ENCODE measurements around the gene HECTD4. TPM values are rescaled to one million over a fixed set of nuclear protein-coding genes. Genes with fewer than 3 reads are reported as not detected.
A peak's percentile ranks its signal among the peaks of the same experiment; 100 is the strongest.

Gene HECTD4
- total RNA-seq = 47.8 and 49.4 TPM in 2 replicates
- long read RNA-seq, partial matches to known transcripts = 2 of 5 reads
- long read RNA-seq, other reads (novel, unspliced or antisense) = 3 of 5 reads

DNA sequence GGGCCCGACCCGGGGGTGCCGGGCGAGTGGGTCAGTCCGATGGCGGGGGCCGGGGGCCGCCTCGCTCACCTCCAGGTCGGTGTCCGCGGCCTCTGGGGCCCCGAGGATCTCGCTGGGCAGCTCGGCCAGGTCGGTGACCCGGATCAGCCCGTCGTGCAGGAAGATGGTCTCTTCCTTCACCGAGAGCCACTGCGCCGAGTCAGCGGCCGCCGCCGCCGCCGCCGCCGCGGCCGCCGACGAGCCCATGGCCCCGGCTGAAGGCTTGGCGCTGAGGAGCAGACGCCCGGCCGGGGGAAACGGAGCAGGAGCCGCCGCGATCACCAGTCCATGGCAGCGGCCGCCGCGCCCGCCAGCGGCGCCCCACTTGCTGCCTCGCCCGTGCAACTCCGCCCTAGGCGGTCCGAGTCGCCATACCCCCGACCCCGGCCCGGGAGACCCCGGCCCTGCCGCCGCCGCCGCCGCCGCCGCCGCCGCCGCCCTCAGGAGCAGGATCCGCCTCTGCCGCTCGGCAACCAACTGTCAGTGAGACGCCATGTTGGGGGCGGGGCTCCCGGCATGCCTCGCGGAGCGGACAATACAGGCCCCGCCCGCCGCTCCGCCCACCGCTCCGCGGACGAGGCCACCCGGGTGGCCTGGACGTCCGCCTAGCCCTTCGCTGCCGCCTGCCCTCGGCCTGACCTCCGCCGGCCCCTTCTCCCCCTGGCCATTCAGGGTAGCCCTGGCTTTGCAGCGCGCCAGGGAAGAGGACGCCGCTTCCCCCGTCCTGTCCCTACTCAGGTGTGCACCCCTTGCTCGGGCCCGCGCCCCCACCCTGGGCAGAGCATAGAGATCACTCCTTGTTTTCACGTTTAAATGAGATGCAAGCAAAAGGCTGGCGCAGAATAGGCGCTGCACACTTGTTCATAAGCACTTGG is at the start of gene HECTD4:
TSS of gene HECTD4 (minus strand) at position 549 of the 914 bp plus-strand sequence. CDS start at position 246, 303 bp downstream.
- peak; percentile 94 for DNase-seq (ENCODE audit: low read depth, low spot score)
- peak within 1 kb of the TSS; percentile 95 for H3K4me3 Mint-ChIP-seq
- H3K27me3 Mint-ChIP-seq (ENCODE audit: low read depth) = no peaks in the 10 kb centered on the region
- no peaks in the 10 kb centered on the region for H3K36me3 Mint-ChIP-seq (ENCODE audit: low read depth)
- peaks cover 26% of the 10 kb centered on the region for H3K4me1 Mint-ChIP-seq
- H3K27ac Mint-ChIP-seq (ENCODE audit: unreplicated experiment) = peak within 1 kb of the TSS; percentile 92
- no peaks in the 10 kb centered on the region for H3K9me3 Mint-ChIP-seq
- TF ChIP-seq CTCF (conservative IDR thresholded peaks at IDR 0.05) = no peak

DNA sequence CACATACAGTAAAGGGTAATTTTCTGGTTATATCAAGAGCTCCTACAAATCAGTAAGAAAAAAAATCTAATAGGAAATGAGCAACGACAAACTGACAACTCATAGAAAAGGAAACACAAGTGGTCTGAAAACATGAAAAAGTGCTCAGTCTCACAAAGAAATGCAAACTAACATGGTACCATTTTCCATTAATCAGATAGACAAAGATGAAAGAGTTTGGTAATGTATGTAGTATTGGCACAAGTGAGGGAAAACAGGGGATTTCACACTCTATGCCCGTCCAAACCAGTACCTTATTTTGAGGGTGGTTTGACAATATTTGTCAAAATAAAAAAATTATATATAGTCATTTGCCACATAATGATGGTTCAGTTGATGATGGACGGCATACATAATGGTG is 49.7 kb upstream of the HECTD4 start:
- H3K36me3 Mint-ChIP-seq (ENCODE audit: low read depth) = no peaks in the 10 kb centered on the region
- H3K27ac Mint-ChIP-seq (ENCODE audit: unreplicated experiment) = no peak overlapping the region
- no peak for TF ChIP-seq CTCF (conservative IDR thresholded peaks at IDR 0.05)
- H3K27me3 Mint-ChIP-seq (ENCODE audit: low read depth) = no peaks in the 10 kb centered on the region
- no peak for DNase-seq (ENCODE audit: low read depth, low spot score)
- no peak overlapping the region for H3K4me3 Mint-ChIP-seq
- no peaks in the 10 kb centered on the region for H3K4me1 Mint-ChIP-seq
- no peaks in the 10 kb centered on the region for H3K9me3 Mint-ChIP-seq

- DNase-seq (ENCODE audit: low read depth, low spot score) = no peak
- Mint-ChIP-seq H3K9me3 (no peaks in the 10 kb centered on the region), H3K36me3 (ENCODE audit: low read depth) (no peaks in the 10 kb centered on the region), H3K27me3 (ENCODE audit: low read depth) (no peaks in the 10 kb centered on the region), H3K27ac (ENCODE audit: unreplicated experiment) (no peak overlapping the region), H3K4me3 (no peak overlapping the region), H3K4me1 (no peaks in the 10 kb centered on the region)
- no peak for TF ChIP-seq CTCF (conservative IDR thresholded peaks at IDR 0.05)
These were observed 48.7 kb upstream of the HECTD4 start for GRCh38 chr12:112430929-112431328.

- TF ChIP-seq CTCF (conservative IDR thresholded peaks at IDR 0.05) = no peak
- H3K4me1 Mint-ChIP-seq = peaks cover 9% of the 10 kb centered on the region
- H3K9me3 Mint-ChIP-seq = no peaks in the 10 kb centered on the region
- no peak overlapping the region for H3K27ac Mint-ChIP-seq (ENCODE audit: unreplicated experiment)
- DNase-seq (ENCODE audit: low read depth, low spot score) = no peak
- H3K36me3 Mint-ChIP-seq (ENCODE audit: low read depth) = no peaks in the 10 kb centered on the region
- H3K27me3 Mint-ChIP-seq (ENCODE audit: low read depth) = no peaks in the 10 kb centered on the region
- no peak overlapping the region for H3K4me3 Mint-ChIP-seq
These were observed 45.5 kb upstream of the HECTD4 start for GRCh38 chr12:112427760-112428159.

- peaks cover 25% of the 10 kb centered on the region for H3K4me1 Mint-ChIP-seq
- no peak overlapping the region for H3K27ac Mint-ChIP-seq (ENCODE audit: unreplicated experiment)
- H3K9me3 Mint-ChIP-seq = no peaks in the 10 kb centered on the region
- H3K27me3 Mint-ChIP-seq (ENCODE audit: low read depth) = no peaks in the 10 kb centered on the region
- no peak overlapping the region for H3K4me3 Mint-ChIP-seq
- no peak for TF ChIP-seq CTCF (conservative IDR thresholded peaks at IDR 0.05)
- no peak for DNase-seq (ENCODE audit: low read depth, low spot score)
- H3K36me3 Mint-ChIP-seq (ENCODE audit: low read depth) = no peaks in the 10 kb centered on the region
These were observed 43.6 kb upstream of the HECTD4 start for GRCh38 chr12:112425582-112426382.

Data from neural crest cell (in vitro differentiated cells).